Measurements from ENCODE around the gene MAPKAPK3. TPM values are rescaled to one million over a fixed set of nuclear protein-coding genes. Genes with fewer than 3 reads are reported as not detected.

The MAPKAPK3 gene
- total RNA-seq, 2 experiments from 2014 or later, result 204 to 205 TPM

GRCh38 chr3:50571486-50571885, 45.5 kb upstream of the MAPKAPK3 start:
- CTCF ChIA-PET, result interaction anchor here (1.7 to 14.6 kb wide), 4 partner anchors 18 to 81 kb away, joined by 7 to 769 read pairs (median 148); partner anchors contain the start of genes CISH and MAPKAPK3
- no peaks in the 10 kb centered on the region for H3K9me3 Mint-ChIP-seq
- peaks cover 74% of the 10 kb centered on the region for H3K36me3 Mint-ChIP-seq (ENCODE audit: low read depth)
- POLR2A ChIA-PET, result interaction anchor here (1.2 to 18.9 kb wide), 7 partner anchors 11 to 232 kb away, joined by 4 to 2276 read pairs (median 61); partner anchors contain the start of genes CISH, DOCK3, MAPKAPK3 and RASSF1
- TF ChIP-seq, protein P1, sequence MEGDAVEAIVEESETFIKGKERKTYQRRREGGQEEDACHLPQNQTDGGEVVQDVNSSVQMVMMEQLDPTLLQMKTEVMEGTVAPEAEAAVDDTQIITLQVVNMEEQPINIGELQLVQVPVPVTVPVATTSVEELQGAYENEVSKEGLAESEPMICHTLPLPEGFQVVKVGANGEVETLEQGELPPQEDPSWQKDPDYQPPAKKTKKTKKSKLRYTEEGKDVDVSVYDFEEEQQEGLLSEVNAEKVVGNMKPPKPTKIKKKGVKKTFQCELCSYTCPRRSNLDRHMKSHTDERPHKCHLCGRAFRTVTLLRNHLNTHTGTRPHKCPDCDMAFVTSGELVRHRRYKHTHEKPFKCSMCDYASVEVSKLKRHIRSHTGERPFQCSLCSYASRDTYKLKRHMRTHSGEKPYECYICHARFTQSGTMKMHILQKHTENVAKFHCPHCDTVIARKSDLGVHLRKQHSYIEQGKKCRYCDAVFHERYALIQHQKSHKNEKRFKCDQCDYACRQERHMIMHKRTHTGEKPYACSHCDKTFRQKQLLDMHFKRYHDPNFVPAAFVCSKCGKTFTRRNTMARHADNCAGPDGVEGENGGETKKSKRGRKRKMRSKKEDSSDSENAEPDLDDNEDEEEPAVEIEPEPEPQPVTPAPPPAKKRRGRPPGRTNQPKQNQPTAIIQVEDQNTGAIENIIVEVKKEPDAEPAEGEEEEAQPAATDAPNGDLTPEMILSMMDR (IDR thresholded peaks at IDR 0.05), result no peak
- peak overlapping the region; percentile 91 for H3K4me3 Mint-ChIP-seq
- peak overlapping the region; percentile 93 for H3K27ac Mint-ChIP-seq
- H3K27me3 Mint-ChIP-seq, result peaks cover 2% of the 10 kb centered on the region
- intact Hi-C loops (cut with micrococcal nuclease), result no loop called here
- DNase-seq (peak; percentile 43), ATAC-seq (no peak)
- peaks cover 59% of the 10 kb centered on the region for H3K4me1 Mint-ChIP-seq (ENCODE audit: low read depth)

DNA sequence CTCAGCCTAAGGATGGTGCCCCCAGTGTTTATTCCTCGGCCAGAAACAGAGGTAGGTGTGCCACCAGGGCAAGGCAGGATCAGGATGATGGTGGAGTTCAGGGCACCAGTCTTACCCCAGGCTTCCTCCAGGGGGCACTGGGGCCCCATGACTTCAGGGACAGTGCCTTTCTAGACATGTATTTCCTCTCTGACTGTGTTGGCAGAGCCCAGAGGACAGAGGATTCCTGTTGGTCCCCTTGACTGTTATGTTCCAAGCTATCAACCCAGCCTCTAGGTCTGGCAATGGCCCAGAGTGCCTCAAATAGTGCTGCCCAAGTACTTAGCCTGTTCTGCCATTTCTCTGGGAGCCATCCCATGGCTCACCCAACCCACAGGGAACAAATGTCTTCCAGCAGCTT, 44.8 kb upstream of the MAPKAPK3 start:
- H3K9me3 Mint-ChIP-seq, result no peaks in the 10 kb centered on the region
- peaks cover 59% of the 10 kb centered on the region for H3K4me1 Mint-ChIP-seq (ENCODE audit: low read depth)
- TF ChIP-seq, protein P1 (IDR thresholded peaks at IDR 0.05), result peak; percentile 77
- intact Hi-C loops (cut with micrococcal nuclease), result loop anchor here (1.0 to 2.0 kb wide), 2 partner anchors 29 to 41 kb away; no protein-coding TSS in a partner anchor
- ChIA-PET POLR2A (interaction anchor here (1.0 to 18.9 kb wide), 9 partner anchors 10 to 233 kb away, joined by 3 to 2276 read pairs (median 11); partner anchors contain the start of genes CISH, CYB561D2, DOCK3 and MAPKAPK3), CTCF (interaction anchor here (0.8 to 14.6 kb wide), 10 partner anchors 10 to 234 kb away, joined by 3 to 769 read pairs (median 6); partner anchors contain the start of genes CISH and MAPKAPK3)
- DNase-seq (peak; percentile 90), ATAC-seq (peak; percentile 28)
- peak overlapping the region; percentile 91 for H3K4me3 Mint-ChIP-seq
- H3K27me3 Mint-ChIP-seq, result peaks cover 2% of the 10 kb centered on the region
- peak overlapping the region; percentile 93 for H3K27ac Mint-ChIP-seq
- H3K36me3 Mint-ChIP-seq (ENCODE audit: low read depth), result peaks cover 80% of the 10 kb centered on the region

DNA sequence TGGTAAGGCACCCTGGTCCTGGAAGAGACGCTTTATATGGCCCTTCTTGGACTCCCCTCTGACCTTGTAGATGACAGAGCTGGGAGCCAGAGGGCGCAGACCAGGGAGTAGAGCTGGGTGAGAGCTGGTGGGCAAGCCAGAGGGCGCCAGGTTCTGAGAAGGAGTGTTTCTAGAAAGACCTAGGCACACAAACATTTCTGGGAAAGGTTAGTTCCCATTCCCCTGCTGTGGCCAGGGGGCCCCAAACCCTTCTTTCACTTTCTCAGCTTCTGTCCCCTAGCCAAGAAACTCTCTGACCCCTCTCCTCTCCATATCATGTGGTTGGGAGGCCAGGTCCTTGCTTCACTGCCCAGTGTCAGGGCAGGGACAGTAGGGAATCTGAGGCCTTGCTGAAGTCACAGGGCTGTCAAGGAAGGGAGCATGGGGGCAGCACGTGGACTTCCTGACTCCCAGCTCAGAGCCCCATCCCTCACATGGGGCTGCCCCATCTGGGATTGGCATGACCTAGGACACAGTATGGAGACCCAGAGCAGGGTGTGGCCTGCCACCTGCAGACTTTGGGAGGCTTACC, 44.1 kb upstream of the MAPKAPK3 start:
- peak; percentile 11 for ATAC-seq
- ChIA-PET CTCF (interaction anchor here (0.8 to 14.6 kb wide), 11 partner anchors 10 to 235 kb away, joined by 3 to 769 read pairs (median 6); partner anchors contain the start of genes CISH and MAPKAPK3), POLR2A (interaction anchor here (0.9 to 18.9 kb wide), 10 partner anchors 10 to 234 kb away, joined by 3 to 2276 read pairs (median 9); partner anchors contain the start of genes CISH, CYB561D2, DOCK3 and MAPKAPK3)
- peak overlapping the region; percentile 93 for H3K27ac Mint-ChIP-seq
- peaks cover 2% of the 10 kb centered on the region for H3K27me3 Mint-ChIP-seq
- peak; percentile 85 for DNase-seq
- peaks cover 66% of the 10 kb centered on the region for H3K4me1 Mint-ChIP-seq (ENCODE audit: low read depth)
- H3K36me3 Mint-ChIP-seq (ENCODE audit: low read depth), result peaks cover 85% of the 10 kb centered on the region
- intact Hi-C loops (cut with micrococcal nuclease), result loop anchor here (1.0 to 2.0 kb wide), 3 partner anchors 17 to 40 kb away; no protein-coding TSS in a partner anchor
- peak overlapping the region; percentile 91 for H3K4me3 Mint-ChIP-seq
- TF ChIP-seq, protein P1 (IDR thresholded peaks at IDR 0.05), result no peak
- no peaks in the 10 kb centered on the region for H3K9me3 Mint-ChIP-seq

- Mint-ChIP-seq H3K4me1 (ENCODE audit: low read depth) (peaks cover 66% of the 10 kb centered on the region), H3K27me3 (peaks cover 2% of the 10 kb centered on the region), H3K36me3 (ENCODE audit: low read depth) (peaks cover 94% of the 10 kb centered on the region), H3K9me3 (no peaks in the 10 kb centered on the region), H3K27ac (peak overlapping the region; percentile 93), H3K4me3 (peak overlapping the region; percentile 91)
- intact Hi-C loops (cut with micrococcal nuclease), result loop anchor here (1.0 to 2.0 kb wide), 2 partner anchors 16 to 39 kb away; no protein-coding TSS in a partner anchor
- POLR2A ChIA-PET, result interaction anchor here (0.7 to 18.9 kb wide), 10 partner anchors 9 to 816 kb away, joined by 3 to 2276 read pairs (median 6); partner anchors contain the start of genes CISH, DOCK3, MAPKAPK3 and RASSF1
- ATAC-seq (peak; percentile 49), DNase-seq (peak; percentile 97)
- TF ChIP-seq, protein P1 (IDR thresholded peaks at IDR 0.05), result no peak
- CTCF ChIA-PET, result interaction anchor here (1.3 to 14.6 kb wide), 5 partner anchors 9 to 232 kb away, joined by 3 to 769 read pairs (median 5); partner anchors contain the start of genes CISH and MAPKAPK3
Measured at GRCh38 chr3:50573566-50574443, 43.1 kb upstream of the MAPKAPK3 start.

Measured in activated CD8-positive, alpha-beta T cell treated with anti-CD3 and anti-CD28 coated beads for 36 hours (primary cell).